Endothelial cell (in vitro differentiated cells): Measurements from ENCODE around the gene CENPN. TPM values are rescaled to one million over a fixed set of nuclear protein-coding genes. Genes with fewer than 3 reads are reported as not detected.

Experiments
- DNase-seq: peaks from one replicate; pipeline ENCODE4 v3.0.0; 2021; ENCODE audit warnings: low spot score
- H3K27ac Mint-ChIP-seq: one replicate; pipeline ENCODE4 v1.8.0; 2021; ENCODE audit warnings: mixed read lengths, inconsistent platforms; ENCODE audit not compliant: unreplicated experiment
- H3K27me3 Mint-ChIP-seq: one replicate; pipeline ENCODE4 v1.8.0; 2021; ENCODE audit warnings: mild to moderate bottlenecking, moderate library complexity, mixed read lengths, inconsistent platforms; ENCODE audit not compliant: unreplicated experiment
- H3K36me3 Mint-ChIP-seq: one replicate; pipeline ENCODE4 v1.8.0; 2021; ENCODE audit warnings: mild to moderate bottlenecking, low read depth, mixed read lengths, inconsistent platforms; ENCODE audit not compliant: unreplicated experiment
- H3K4me1 Mint-ChIP-seq: one replicate; pipeline ENCODE4 v1.8.0; 2021; ENCODE audit warnings: mild to moderate bottlenecking, mixed read lengths, inconsistent platforms; ENCODE audit not compliant: unreplicated experiment
- H3K4me3 Mint-ChIP-seq: one replicate; pipeline ENCODE4 v1.8.0; 2021; ENCODE audit warnings: mild to moderate bottlenecking, mixed read lengths, inconsistent platforms; ENCODE audit not compliant: unreplicated experiment
- H3K9me3 Mint-ChIP-seq: one replicate; pipeline ENCODE4 v1.8.0; 2021; ENCODE audit warnings: mixed read lengths, inconsistent platforms; ENCODE audit not compliant: unreplicated experiment
- CTCF ChIP-seq: fragments of 200-600 bp; sonication (generic); IDR thresholded peaks from one replicate; pipeline ENCODE4 v1.5.0; 2021; ENCODE audit warnings: antibody characterized with exemption; ENCODE audit not compliant: unreplicated experiment
- long read RNA-seq: library from polyadenylated mRNA; unstranded; transcript quantifications from one replicate; pipeline ENCODE4 v2.0.0, GENCODE V29; 2020; ENCODE audit not compliant: unreplicated experiment
- total RNA-seq: library from RNA; stranded (reverse); fragmentation: NEBNext Ultra II Directional; extraction: Animal tissue kit (Norgen Biotek cat#: 25700); gene quantifications from one replicate; pipeline ENCODE4 v1.2.1, GENCODE V29; 2021; ENCODE audit not compliant: unreplicated experiment

CENPN gene
- total RNA-seq = 17.0 TPM
- long read RNA-seq, transcript CENPN-201 (7 exons, 1,398 nt) = major isoform, 6 of 10 reads
- long read RNA-seq, partial matches to known transcripts = 1 of 10 reads
- long read RNA-seq, other reads (novel, unspliced or antisense) = 1 of 10 reads

- Mint-ChIP-seq H3K4me3 (peak within 1 kb of the TSS; percentile 98), H3K9me3 (no peaks in the 10 kb centered on the region), H3K27me3 (peaks cover 3% of the 10 kb centered on the region), H3K27ac (peak within 1 kb of the TSS; percentile 99), H3K36me3 (peaks cover 3% of the 10 kb centered on the region), H3K4me1 (peaks cover 15% of the 10 kb centered on the region)
- peak; percentile 14 for TF ChIP-seq CTCF
- DNase-seq = peak; percentile 94
Measured at GRCh38 chr16:81006813-81007695, at the start of gene CENPN, which contains the start of gene CMC2. TSS of gene CENPN (plus strand) at chr16:81007214. CDS start at chr16:81011940, 4,726 bp downstream. TSS of gene CMC2 (minus strand) at chr16:81006885. CDS start at chr16:80997394, 9,491 bp downstream.

- Mint-ChIP-seq H3K4me1 (no peaks in the 10 kb centered on the region), H3K27ac (no peak overlapping the region), H3K27me3 (peaks cover 2% of the 10 kb centered on the region), H3K36me3 (peaks cover 15% of the 10 kb centered on the region), H3K9me3 (no peaks in the 10 kb centered on the region), H3K4me3 (no peak overlapping the region)
- no peak for TF ChIP-seq CTCF
- no peak for DNase-seq
Measured at GRCh38 chr16:80958284-80958683, 48.7 kb upstream of the CENPN start.

GRCh38 chr16:80962879-80963278 lies 44.1 kb upstream of the CENPN start:
- Mint-ChIP-seq H3K27me3 (no peaks in the 10 kb centered on the region), H3K4me1 (no peaks in the 10 kb centered on the region), H3K4me3 (no peak overlapping the region)

GRCh38 chr16:80964351-80964750 lies 42.7 kb upstream of the CENPN start:
- H3K27ac Mint-ChIP-seq = no peak overlapping the region
- peaks cover 2% of the 10 kb centered on the region for H3K36me3 Mint-ChIP-seq
- no peaks in the 10 kb centered on the region for H3K9me3 Mint-ChIP-seq
- no peak overlapping the region for H3K4me3 Mint-ChIP-seq
- H3K27me3 Mint-ChIP-seq = no peaks in the 10 kb centered on the region
- peaks cover 8% of the 10 kb centered on the region for H3K4me1 Mint-ChIP-seq
- no peak for TF ChIP-seq CTCF
- DNase-seq = no peak

More at GRCh38 chr16:80962879-80963278, 44.1 kb upstream of the CENPN start:
- TF ChIP-seq CTCF = no peak
- Mint-ChIP-seq H3K27ac (no peak overlapping the region), H3K9me3 (no peaks in the 10 kb centered on the region), H3K36me3 (peaks cover 5% of the 10 kb centered on the region)
- DNase-seq = no peak

GRCh38 chr16:80966617-80967016 lies 40.4 kb upstream of the CENPN start:
- no peak for TF ChIP-seq CTCF
- DNase-seq = no peak

More at GRCh38 chr16:80966617-80967016, 40.4 kb upstream of the CENPN start:
- Mint-ChIP-seq H3K27ac (no peak overlapping the region), H3K27me3 (no peaks in the 10 kb centered on the region), H3K36me3 (no peaks in the 10 kb centered on the region), H3K9me3 (no peaks in the 10 kb centered on the region), H3K4me3 (no peak overlapping the region), H3K4me1 (peaks cover 8% of the 10 kb centered on the region)
